ENCODE data around the gene TLX1. TPM values are rescaled to one million over a fixed set of nuclear protein-coding genes. Genes with fewer than 3 reads are reported as not detected.

Gene TLX1
- total RNA-seq, 1 donor, result not detected

DNA sequence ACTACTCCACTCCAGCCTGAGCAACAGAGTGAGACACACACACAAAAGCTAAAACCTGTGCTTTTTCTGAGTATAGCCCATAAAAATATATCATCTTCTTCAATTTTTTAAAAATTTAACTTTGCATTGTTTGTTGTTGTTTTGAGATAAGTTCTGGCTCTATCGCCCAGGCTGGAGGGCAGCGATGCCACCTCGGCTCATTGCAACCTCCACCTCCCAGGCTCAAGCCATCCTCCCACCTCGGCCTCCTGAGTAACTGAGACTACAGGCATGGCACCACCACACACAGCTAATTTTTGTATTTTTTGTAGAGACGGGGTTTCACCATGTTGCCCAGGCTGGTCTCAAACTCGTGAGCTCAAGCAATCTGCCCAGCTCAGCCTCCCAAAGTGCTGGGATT lies 14.3 kb upstream of the TLX1 start:
- no peaks in the 10 kb centered on the region for H3K9me3 ChIP-seq (ENCODE audit: low read depth, low read length)
- H4K20me1 ChIP-seq (ENCODE audit: insufficient read depth, low read length), result no peaks in the 10 kb centered on the region
- no peak overlapping the region for H3K4me2 ChIP-seq (ENCODE audit: insufficient read depth, low read length)
- H3K4me1 ChIP-seq (ENCODE audit: insufficient read depth, low read length), result peaks cover 6% of the 10 kb centered on the region
- no peak overlapping the region for H2AFZ ChIP-seq (ENCODE audit: low read length)
- H3K36me3 ChIP-seq (ENCODE audit: insufficient read depth, low read length), result no peaks in the 10 kb centered on the region
- TF ChIP-seq, protein P1, sequence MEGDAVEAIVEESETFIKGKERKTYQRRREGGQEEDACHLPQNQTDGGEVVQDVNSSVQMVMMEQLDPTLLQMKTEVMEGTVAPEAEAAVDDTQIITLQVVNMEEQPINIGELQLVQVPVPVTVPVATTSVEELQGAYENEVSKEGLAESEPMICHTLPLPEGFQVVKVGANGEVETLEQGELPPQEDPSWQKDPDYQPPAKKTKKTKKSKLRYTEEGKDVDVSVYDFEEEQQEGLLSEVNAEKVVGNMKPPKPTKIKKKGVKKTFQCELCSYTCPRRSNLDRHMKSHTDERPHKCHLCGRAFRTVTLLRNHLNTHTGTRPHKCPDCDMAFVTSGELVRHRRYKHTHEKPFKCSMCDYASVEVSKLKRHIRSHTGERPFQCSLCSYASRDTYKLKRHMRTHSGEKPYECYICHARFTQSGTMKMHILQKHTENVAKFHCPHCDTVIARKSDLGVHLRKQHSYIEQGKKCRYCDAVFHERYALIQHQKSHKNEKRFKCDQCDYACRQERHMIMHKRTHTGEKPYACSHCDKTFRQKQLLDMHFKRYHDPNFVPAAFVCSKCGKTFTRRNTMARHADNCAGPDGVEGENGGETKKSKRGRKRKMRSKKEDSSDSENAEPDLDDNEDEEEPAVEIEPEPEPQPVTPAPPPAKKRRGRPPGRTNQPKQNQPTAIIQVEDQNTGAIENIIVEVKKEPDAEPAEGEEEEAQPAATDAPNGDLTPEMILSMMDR (IDR thresholded peaks at IDR 0.05; ENCODE audit: extremely low read depth, low read depth, low read length), result no peak
- H3K4me3 ChIP-seq (ENCODE audit: insufficient read depth, low read length), result no peak overlapping the region
- peaks cover 79% of the 10 kb centered on the region for H3K27me3 ChIP-seq (ENCODE audit: insufficient read depth, low read length)
- DNase-seq (ENCODE audit: insufficient read length, low spot score, missing footprints), result no peak
- no peak overlapping the region for H3K27ac ChIP-seq (ENCODE audit: low read depth, low read length)
- H3K79me2 ChIP-seq (ENCODE audit: insufficient read depth, low read length), result no peaks in the 10 kb centered on the region

DNA sequence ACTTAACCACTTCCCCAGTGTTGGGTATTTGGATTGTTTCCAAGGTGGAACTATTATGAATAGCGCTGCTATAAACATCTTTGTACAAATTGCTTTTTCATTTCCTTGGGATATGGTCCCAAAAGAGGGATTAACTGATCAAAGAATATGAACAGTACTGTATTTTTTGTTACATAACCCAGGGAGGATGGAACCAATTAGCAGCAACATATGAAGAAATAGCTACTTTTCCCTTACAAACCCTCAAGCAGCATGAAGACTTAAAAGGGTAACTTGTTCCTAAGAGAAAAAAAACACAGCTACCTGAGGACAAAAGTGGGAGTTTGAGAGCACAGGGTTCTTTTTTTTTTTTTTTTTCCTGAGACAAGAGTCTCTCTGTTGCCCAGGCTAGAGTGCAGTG lies 13.1 kb upstream of the TLX1 start:
- Histone ChIP-seq H3K27ac (ENCODE audit: low read depth, low read length) (no peak overlapping the region), H3K4me1 (ENCODE audit: insufficient read depth, low read length) (peaks cover 6% of the 10 kb centered on the region), H3K27me3 (ENCODE audit: insufficient read depth, low read length) (peaks cover 87% of the 10 kb centered on the region), H3K79me2 (ENCODE audit: insufficient read depth, low read length) (no peaks in the 10 kb centered on the region), H3K4me3 (ENCODE audit: insufficient read depth, low read length) (no peak overlapping the region), H3K9me3 (ENCODE audit: low read depth, low read length) (no peaks in the 10 kb centered on the region), H4K20me1 (ENCODE audit: insufficient read depth, low read length) (no peaks in the 10 kb centered on the region), H3K36me3 (ENCODE audit: insufficient read depth, low read length) (no peaks in the 10 kb centered on the region), H2AFZ (ENCODE audit: low read length) (no peak overlapping the region), H3K4me2 (ENCODE audit: insufficient read depth, low read length) (no peak overlapping the region)
- TF ChIP-seq, protein P1 (IDR thresholded peaks at IDR 0.05; ENCODE audit: extremely low read depth, low read depth, low read length), result no peak
- DNase-seq (ENCODE audit: insufficient read length, low spot score, missing footprints), result no peak

DNA sequence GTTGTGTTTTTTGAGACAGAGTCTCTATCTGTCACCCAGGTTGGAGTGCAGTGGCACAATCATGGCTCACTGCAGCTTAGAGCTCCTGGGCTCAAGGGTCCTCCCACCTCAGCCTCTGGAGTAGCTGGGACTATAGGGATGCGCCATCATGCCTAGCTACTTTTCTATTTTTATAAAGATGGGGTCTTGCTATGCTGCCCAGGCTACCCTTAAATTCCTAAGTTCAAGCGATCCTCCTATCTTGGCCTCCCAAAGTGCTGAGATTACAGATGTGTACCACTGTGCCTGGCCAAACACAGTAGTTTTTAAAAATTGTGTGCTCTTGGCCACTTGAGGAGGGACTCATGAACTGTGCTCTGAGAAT lies 10.6 kb upstream of the TLX1 start:
- H3K4me3 ChIP-seq (ENCODE audit: insufficient read depth, low read length), result peak overlapping the region; percentile 71
- TF ChIP-seq, protein P1 (IDR thresholded peaks at IDR 0.05; ENCODE audit: extremely low read depth, low read depth, low read length), result no peak
- peaks cover 6% of the 10 kb centered on the region for H3K4me1 ChIP-seq (ENCODE audit: insufficient read depth, low read length)
- H4K20me1 ChIP-seq (ENCODE audit: insufficient read depth, low read length), result peaks cover 4% of the 10 kb centered on the region
- H3K27ac ChIP-seq (ENCODE audit: low read depth, low read length), result no peak overlapping the region
- DNase-seq (ENCODE audit: insufficient read length, low spot score, missing footprints), result no peak
- H3K36me3 ChIP-seq (ENCODE audit: insufficient read depth, low read length), result no peaks in the 10 kb centered on the region
- H3K4me2 ChIP-seq (ENCODE audit: insufficient read depth, low read length), result peak overlapping the region; percentile 89
- no peak overlapping the region for H2AFZ ChIP-seq (ENCODE audit: low read length)
- H3K9me3 ChIP-seq (ENCODE audit: low read depth, low read length), result no peaks in the 10 kb centered on the region
- no peaks in the 10 kb centered on the region for H3K79me2 ChIP-seq (ENCODE audit: insufficient read depth, low read length)
- H3K27me3 ChIP-seq (ENCODE audit: insufficient read depth, low read length), result peaks cover 90% of the 10 kb centered on the region

DNA sequence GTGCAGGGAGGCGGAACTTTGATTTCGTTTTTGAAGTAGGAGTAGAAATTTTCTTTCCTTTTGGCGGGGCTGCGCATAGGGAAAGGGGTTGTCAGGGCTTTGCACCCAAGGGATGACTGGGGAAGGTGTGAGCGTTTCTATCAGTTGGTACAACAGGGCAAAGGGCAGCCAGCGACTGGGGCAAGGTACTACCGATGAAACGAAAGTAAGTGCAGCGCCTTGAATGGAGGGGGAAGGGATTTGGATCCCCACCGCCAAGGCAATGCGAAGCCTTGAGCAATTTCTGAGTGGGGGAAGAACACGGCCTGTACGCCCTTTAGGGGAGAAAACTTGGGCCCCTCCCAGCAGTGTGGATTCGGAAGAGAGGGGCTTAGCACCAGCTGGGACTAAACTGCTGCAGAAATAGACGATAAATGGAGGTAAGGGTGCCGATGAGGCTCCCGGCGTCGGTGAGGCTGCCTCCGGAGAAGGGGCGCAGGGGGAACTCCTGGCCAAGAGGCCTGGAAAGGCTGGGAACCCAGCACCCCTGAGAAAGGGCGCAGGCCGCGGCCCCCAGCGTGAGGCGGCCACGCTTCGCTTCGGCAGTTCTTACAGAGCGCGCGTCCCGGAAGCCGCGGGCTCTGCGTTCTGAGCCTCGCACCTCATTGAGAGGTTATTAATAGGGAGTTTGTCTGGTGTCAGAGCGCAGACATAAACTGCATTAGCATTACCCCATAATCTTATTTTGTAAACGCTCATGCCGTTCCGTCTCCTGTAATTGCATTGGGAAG lies 10.0 kb upstream of the TLX1 start:
- H3K4me2 ChIP-seq (ENCODE audit: insufficient read depth, low read length), result peak overlapping the region; percentile 89
- no peaks in the 10 kb centered on the region for H3K79me2 ChIP-seq (ENCODE audit: insufficient read depth, low read length)
- peak; percentile 65 for DNase-seq (ENCODE audit: insufficient read length, low spot score, missing footprints)
- peak overlapping the region; percentile 71 for H3K4me3 ChIP-seq (ENCODE audit: insufficient read depth, low read length)
- peak overlapping the region; percentile 85 for H2AFZ ChIP-seq (ENCODE audit: low read length)
- H3K9me3 ChIP-seq (ENCODE audit: low read depth, low read length), result no peaks in the 10 kb centered on the region
- peaks cover 93% of the 10 kb centered on the region for H3K27me3 ChIP-seq (ENCODE audit: insufficient read depth, low read length)
- peaks cover 4% of the 10 kb centered on the region for H4K20me1 ChIP-seq (ENCODE audit: insufficient read depth, low read length)
- no peak overlapping the region for H3K27ac ChIP-seq (ENCODE audit: low read depth, low read length)
- peaks cover 6% of the 10 kb centered on the region for H3K4me1 ChIP-seq (ENCODE audit: insufficient read depth, low read length)
- TF ChIP-seq, protein P1 (IDR thresholded peaks at IDR 0.05; ENCODE audit: extremely low read depth, low read depth, low read length), result no peak
- H3K36me3 ChIP-seq (ENCODE audit: insufficient read depth, low read length), result no peaks in the 10 kb centered on the region
